Ovary (tissue), 3 donors: ENCODE results near the gene MDP1.

Source experiments
- EP300 ChIP-seq: sonication (generic); formaldehyde crosslinking; IDR thresholded peaks from one replicate; pipeline ENCODE4 v1.6.1; 2017; ENCODE audit warnings: antibody characterized with exemption
- POLR2A ChIP-seq: fragments of 450-650 bp; IDR thresholded peaks from one replicate; pipeline ENCODE4 v1.6.1; 2017; ENCODE audit warnings: antibody characterized with exemption, mild to moderate bottlenecking, moderate library complexity
- TF ChIP-seq, protein P1 (sequence below), 3 donors: fragments of 450-650 bp in 2 of 3; fragments of 200-600 bp in 1 of 3; IDR thresholded peaks; one replicate each; pipeline versions ENCODE4 v1.5.1 to v1.8.0; 2016 to 2022; ENCODE audit warnings: antibody characterized with exemption in 3 of 3, mild to moderate bottlenecking in 1 of 3
- donor health status: DM: no; HTN: no; CAD: no.

DNA sequence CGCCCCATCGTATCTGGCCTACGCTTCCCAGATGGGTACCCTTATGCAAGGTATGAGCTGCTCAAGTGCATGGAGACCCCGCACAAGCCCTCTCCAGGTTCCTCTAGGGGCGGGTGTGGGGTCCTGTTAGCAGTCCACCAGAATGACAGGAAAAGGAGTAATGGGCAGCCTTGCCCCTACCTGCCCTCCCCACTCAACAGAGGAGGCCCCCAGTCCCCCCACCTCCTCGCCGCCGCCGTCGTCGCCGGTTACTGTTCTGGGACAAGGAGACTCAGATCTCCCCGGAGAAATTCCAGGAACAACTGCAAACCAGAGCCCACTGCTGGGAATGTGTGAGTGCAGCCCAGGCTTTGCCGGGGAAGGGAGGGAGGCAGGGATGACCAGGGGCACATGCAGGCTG, 38.0 kb downstream of the MDP1 start:
- TF ChIP-seq, protein P1, sequence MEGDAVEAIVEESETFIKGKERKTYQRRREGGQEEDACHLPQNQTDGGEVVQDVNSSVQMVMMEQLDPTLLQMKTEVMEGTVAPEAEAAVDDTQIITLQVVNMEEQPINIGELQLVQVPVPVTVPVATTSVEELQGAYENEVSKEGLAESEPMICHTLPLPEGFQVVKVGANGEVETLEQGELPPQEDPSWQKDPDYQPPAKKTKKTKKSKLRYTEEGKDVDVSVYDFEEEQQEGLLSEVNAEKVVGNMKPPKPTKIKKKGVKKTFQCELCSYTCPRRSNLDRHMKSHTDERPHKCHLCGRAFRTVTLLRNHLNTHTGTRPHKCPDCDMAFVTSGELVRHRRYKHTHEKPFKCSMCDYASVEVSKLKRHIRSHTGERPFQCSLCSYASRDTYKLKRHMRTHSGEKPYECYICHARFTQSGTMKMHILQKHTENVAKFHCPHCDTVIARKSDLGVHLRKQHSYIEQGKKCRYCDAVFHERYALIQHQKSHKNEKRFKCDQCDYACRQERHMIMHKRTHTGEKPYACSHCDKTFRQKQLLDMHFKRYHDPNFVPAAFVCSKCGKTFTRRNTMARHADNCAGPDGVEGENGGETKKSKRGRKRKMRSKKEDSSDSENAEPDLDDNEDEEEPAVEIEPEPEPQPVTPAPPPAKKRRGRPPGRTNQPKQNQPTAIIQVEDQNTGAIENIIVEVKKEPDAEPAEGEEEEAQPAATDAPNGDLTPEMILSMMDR (IDR thresholded peaks at IDR 0.05), result no peak
- TF ChIP-seq EP300 (no peak), POLR2A (no peak)
